Chondrocyte (in vitro differentiated cells): ENCODE measurements around the gene RABL6. TPM values are rescaled to one million over a fixed set of nuclear protein-coding genes. Genes with fewer than 3 reads are reported as not detected.

Experiments
- DNase-seq: peaks from one replicate; pipeline ENCODE4 v3.0.0; 2021; ENCODE audit warnings: mixed read lengths, low spot score
- H3K27ac Mint-ChIP-seq: one replicate; pipeline ENCODE4 v1.8.0; 2021; ENCODE audit warnings: mild to moderate bottlenecking, moderate library complexity, mixed read lengths; ENCODE audit not compliant: unreplicated experiment
- H3K27me3 Mint-ChIP-seq: 2 replicates; pipeline ENCODE4 v1.8.0; 2021; ENCODE audit warnings: low read depth, mixed read lengths
- H3K36me3 Mint-ChIP-seq: 2 replicates; pipeline ENCODE4 v1.8.0; 2021; ENCODE audit warnings: low read depth, mixed read lengths
- H3K4me1 Mint-ChIP-seq: 2 replicates; pipeline ENCODE4 v1.8.0; 2021; ENCODE audit warnings: low read depth, mild to moderate bottlenecking, mixed read lengths
- H3K4me3 Mint-ChIP-seq: one replicate; pipeline ENCODE4 v1.8.0; 2021; ENCODE audit warnings: mild to moderate bottlenecking, moderate library complexity, mixed read lengths; ENCODE audit not compliant: unreplicated experiment
- H3K9me3 Mint-ChIP-seq: 2 replicates; pipeline ENCODE4 v1.8.0; 2021; ENCODE audit warnings: low read depth, mixed read lengths
- CTCF ChIP-seq: fragments of 200-600 bp; sonication (generic); IDR thresholded peaks from 2 replicates; pipeline ENCODE4 v1.5.0; 2021; ENCODE audit warnings: antibody characterized with exemption, mild to moderate bottlenecking, moderate library complexity
- total RNA-seq: library from RNA; stranded (reverse); gene quantifications from 3 replicates; pipeline ENCODE4 v1.2.1, GENCODE V29; 2021

RABL6 gene
- total RNA-seq, 1 donor from 2014 or later, result 61.5 TPM

GRCh38 chr9:136860529-136860928 is 52.8 kb downstream of the RABL6 start:
- TF ChIP-seq CTCF, result no peak
- no peak for DNase-seq
- Mint-ChIP-seq H3K4me3 (no peak overlapping the region), H3K9me3 (no peaks in the 10 kb centered on the region), H3K4me1 (peaks cover 14% of the 10 kb centered on the region), H3K27me3 (no peaks in the 10 kb centered on the region), H3K36me3 (peaks cover 6% of the 10 kb centered on the region), H3K27ac (peak overlapping the region; percentile 49)

- DNase-seq, result no peak
- Mint-ChIP-seq H3K4me1 (peaks cover 14% of the 10 kb centered on the region), H3K9me3 (no peaks in the 10 kb centered on the region), H3K27ac (no peak overlapping the region), H3K36me3 (peaks cover 6% of the 10 kb centered on the region), H3K27me3 (no peaks in the 10 kb centered on the region), H3K4me3 (no peak overlapping the region)
- no peak for TF ChIP-seq CTCF
Observed at GRCh38 chr9:136860933-136861873, 53.5 kb downstream of the RABL6 start.

GRCh38 chr9:136861874-136862457 is 54.2 kb downstream of the RABL6 start:
- no peak overlapping the region for H3K27ac Mint-ChIP-seq
- TF ChIP-seq CTCF, result no peak
- no peak overlapping the region for H3K4me3 Mint-ChIP-seq
- DNase-seq, result no peak
- H3K9me3 Mint-ChIP-seq, result no peaks in the 10 kb centered on the region
- H3K4me1 Mint-ChIP-seq, result peaks cover 14% of the 10 kb centered on the region
- H3K36me3 Mint-ChIP-seq, result peaks cover 6% of the 10 kb centered on the region
- H3K27me3 Mint-ChIP-seq, result no peaks in the 10 kb centered on the region

GRCh38 chr9:136862849-136863622 is 55.3 kb downstream of the RABL6 start:
- TF ChIP-seq CTCF, result no peak
- Mint-ChIP-seq H3K36me3 (peaks cover 6% of the 10 kb centered on the region), H3K4me1 (peaks cover 14% of the 10 kb centered on the region), H3K27ac (no peak overlapping the region), H3K4me3 (no peak overlapping the region), H3K9me3 (no peaks in the 10 kb centered on the region), H3K27me3 (no peaks in the 10 kb centered on the region)
- DNase-seq, result no peak
